ENCODE data around the gene CBFA2T3. TPM values are rescaled to one million over a fixed set of nuclear protein-coding genes. Genes with fewer than 3 reads are reported as not detected.

The CBFA2T3 gene
- total RNA-seq, 1 experiment from 2014 or later, result 2.9 TPM

GRCh38 chr16:88967830-88968588, 9.0 kb downstream of the CBFA2T3 start:
- Histone ChIP-seq H3K56ac (ENCODE audit: insufficient read length, low read depth, low read length) (no peak overlapping the region), H3K27me3 (ENCODE audit: insufficient read depth, low read length) (no peaks in the 10 kb centered on the region), H4K5ac (ENCODE audit: insufficient read length, low read depth, low read length) (no peak overlapping the region), H3K9ac (ENCODE audit: extremely low read depth, insufficient read length, low read length) (no peak overlapping the region), H3K79me1 (ENCODE audit: insufficient read depth, low read depth, low read length, poor library complexity, severe bottlenecking) (no peaks in the 10 kb centered on the region), H3K79me2 (ENCODE audit: insufficient read depth, low read length) (no peaks in the 10 kb centered on the region), H2BK5ac (ENCODE audit: insufficient read length, low read length) (no peak overlapping the region), H2BK15ac (ENCODE audit: low read depth, low read length) (no peak overlapping the region), H3T11ph (ENCODE audit: low read length) (no peak overlapping the region), H3K4me1 (ENCODE audit: insufficient read depth, low read length) (no peaks in the 10 kb centered on the region), H3K4me2 (ENCODE audit: insufficient read depth, insufficient read length, low read length) (no peak overlapping the region), H3K4ac (ENCODE audit: low read depth, low read length) (no peak overlapping the region), H3K14ac (ENCODE audit: insufficient read depth, low read length) (no peak overlapping the region), H4K8ac (replicated peaks; ENCODE audit: insufficient read length, low read depth, low read length) (no peak overlapping the region), H3K23me2 (ENCODE audit: insufficient read length, low read depth, low read length, poor library complexity, severe bottlenecking) (no peaks in the 10 kb centered on the region), H3K9me3 (ENCODE audit: control insufficient read depth, low read depth, low read length) (no peaks in the 10 kb centered on the region), H4K20me1 (ENCODE audit: control insufficient read depth, insufficient read depth, insufficient read length) (no peaks in the 10 kb centered on the region), H2AK5ac (ENCODE audit: insufficient read length, low read length) (no peak overlapping the region), H2BK120ac (ENCODE audit: low read depth, low read length, poor library complexity, severe bottlenecking) (no peak overlapping the region), H2AFZ (ENCODE audit: low read length) (no peak overlapping the region), H2BK12ac (ENCODE audit: insufficient read length, low read depth, low read length) (no peak overlapping the region), H2BK20ac (ENCODE audit: low read depth, low read length, poor library complexity, severe bottlenecking) (no peak overlapping the region), H3K18ac (ENCODE audit: insufficient read length, low read depth, low read length) (no peak overlapping the region), H3K27ac (ENCODE audit: insufficient read length, low read depth, low read length) (no peak overlapping the region), H4K91ac (ENCODE audit: insufficient read length, low read depth, low read length) (no peak overlapping the region), H3K23ac (ENCODE audit: insufficient read length, low read depth, low read length) (no peak overlapping the region)
- no peak for TF ChIP-seq CTCF (conservative IDR thresholded peaks at IDR 0.05)
- no CpG with 5 or more reads among the region's 29 CpGs for WGBS (ENCODE audit: extremely low coverage, insufficient read length, low lambda C conversion rate)
- Mint-ChIP-seq H3K27me3 (ENCODE audit: low read depth) (peaks cover 5% of the 10 kb centered on the region), H3K4me1 (peaks cover 0 to 3% of the 10 kb centered on the region in 2 experiments; a peak in 1 of 4 replicates), H3K27ac (no peak overlapping the region), H3K9me3 (no peaks in the 10 kb centered on the region; a peak in 2 of 5 replicates), H3K4me3 (no peak overlapping the region), H3K36me3 (ENCODE audit: insufficient read depth in 1 of 3, low read depth in 3 of 3) (no peaks in the 10 kb centered on the region)
- no peak for DNase-seq

Measured in H9 (cell line).